ENCODE measurements around the gene CPNE5. TPM values are rescaled to one million over a fixed set of nuclear protein-coding genes. Genes with fewer than 3 reads are reported as not detected.

CPNE5 gene
- total and polyA plus RNA-seq, 2 of the 4 experiments (the other 2 are of a cell fraction), result 0.07 TPM; not detected in 1

GRCh38 chr6:36857325-36857724, 18.1 kb upstream of the CPNE5 start:
- H3K27me3 ChIP-seq (ENCODE audit: control insufficient read depth, insufficient read depth, low read length), result no peaks in the 10 kb centered on the region
- no peak overlapping the region for H2AFZ ChIP-seq (replicated peaks; ENCODE audit: low read length, poor library complexity)
- H4K20me1 ChIP-seq (ENCODE audit: insufficient read depth, low read length), result peaks cover 3% of the 10 kb centered on the region; the same call in 1 of the 2 replicates
- no peak overlapping the region for H3K27ac ChIP-seq (ENCODE audit: insufficient read depth, low read length)
- H2BK15ac ChIP-seq (ENCODE audit: low read depth, low read length), result no peak overlapping the region
- no peak overlapping the region for H3K9ac ChIP-seq (ENCODE audit: low read depth, low read length)
- dilution Hi-C loops (cut with HindIII; ENCODE audit: low sequenced_read_pairs, unreplicated experiment) (no loop called here), in situ Hi-C loops (cut with MboI; ENCODE audit: low sequenced_read_pairs) (no loop called here), intact Hi-C loops (cut with micrococcal nuclease) (no loop called here)
- H3K56ac ChIP-seq (ENCODE audit: extremely low read depth, insufficient read depth, low read length), result no peak overlapping the region
- no peak overlapping the region; the same call in 1 of the 2 replicates for H2AK5ac ChIP-seq (ENCODE audit: low read depth, low read length)
- no peak for DNase-seq
- no peak overlapping the region for H3K23ac ChIP-seq (ENCODE audit: low read depth, low read length)
- H3K18ac ChIP-seq (ENCODE audit: low read depth, low read length), result no peak overlapping the region
- peaks cover 9% of the 10 kb centered on the region for H3K36me3 ChIP-seq (ENCODE audit: control insufficient read depth, insufficient read depth, low read length)
- H2BK5ac ChIP-seq (ENCODE audit: low read depth, low read length, poor library complexity, severe bottlenecking), result no peak overlapping the region
- no peak overlapping the region for H3K4me2 ChIP-seq (ENCODE audit: low read depth, low read length)
- 100% methylated on average over 3 of the region's 4 CpGs; no CpG with 5 or more reads in 1 of the 2 experiments for WGBS, 2 experiments (ENCODE audit: extremely low coverage in 2 of 2, insufficient read length in 1 of 2)
- H2BK20ac ChIP-seq (ENCODE audit: low read depth, low read length), result no peak overlapping the region
- H3K14ac ChIP-seq (replicated peaks; ENCODE audit: low read depth, low read length), result no peak overlapping the region
- no TSS peak for BruUV-seq (replicated peaks)
- CTCF ChIA-PET, result interaction anchor here (0.6 kb wide), 1 partner anchor 75 kb away, joined by 3 read pairs; no protein-coding TSS in a partner anchor
- POLR2A ChIA-PET (ENCODE audit: unreplicated experiment), result no interaction called here
- H3K4me3 ChIP-seq (ENCODE audit: insufficient read depth, low read depth, low read length), result no peak overlapping the region
- no peak overlapping the region for H4K5ac ChIP-seq (ENCODE audit: low read depth, low read length)
- no peak overlapping the region for H3K4ac ChIP-seq (ENCODE audit: low read depth, low read length)
- H3K9me1 ChIP-seq (ENCODE audit: insufficient read depth, low read length), result peaks cover 32% of the 10 kb centered on the region
- peaks cover 10% of the 10 kb centered on the region for H3K4me1 ChIP-seq (ENCODE audit: control insufficient read depth, insufficient read depth, low read length)
- peaks cover 27 to 76% of the 10 kb centered on the region in 2 experiments for H3K79me1 ChIP-seq (ENCODE audit: low read depth in 1 of 2, low read length in 2 of 2)
- H2BK120ac ChIP-seq (ENCODE audit: low read depth, low read length), result no peak overlapping the region
- ATAC-seq (ENCODE audit: low read depth), result no peak
- H4K8ac ChIP-seq (ENCODE audit: low read depth in 2 of 2, low read length in 2 of 2), result no peak overlapping the region
- H2AK9ac ChIP-seq (replicated peaks; ENCODE audit: low read depth, low read length, poor library complexity), result no peak overlapping the region
- H4K91ac ChIP-seq (ENCODE audit: insufficient read depth, low read depth, low read length), result no peak overlapping the region
- H3K9me3 ChIP-seq (ENCODE audit: control insufficient read depth, insufficient read depth, low read length), result no peaks in the 10 kb centered on the region
- TF ChIP-seq BHLHE40 (IDR thresholded peaks at IDR 0.05; ENCODE audit: low read depth, low read length) (no peak), MAZ (IDR thresholded peaks at IDR 0.05; ENCODE audit: borderline replicate concordance, low read depth, low read length) (no peak), NFE2L2 (IDR thresholded peaks at IDR 0.05; ENCODE audit: low read depth, low read length) (no peak), POLR2A (IDR thresholded peaks at IDR 0.05; ENCODE audit: low read depth, low read length) (no peak), RAD21 (IDR thresholded peaks at IDR 0.05; ENCODE audit: low read length) (no peak), CHD1 (IDR thresholded peaks at IDR 0.05; ENCODE audit: low read depth, low read length) (no peak), CEBPB (IDR thresholded peaks at IDR 0.05; ENCODE audit: low read depth, low read length) (no peak), RFX5 (IDR thresholded peaks at IDR 0.05; ENCODE audit: low read depth, low read length) (no peak)
